ENCODE results near the gene OLIG2. TPM values are rescaled to one million over a fixed set of nuclear protein-coding genes. Genes with fewer than 3 reads are reported as not detected.

OLIG2 gene
- total RNA-seq, 4 donors from 2014 or later: not detected

GRCh38 chr21:33075128-33075527, 49.4 kb downstream of the OLIG2 start:
- no peak for ATAC-seq (ENCODE audit: low FRiP score)
- no peak for TF ChIP-seq CTCF (IDR thresholded peaks at IDR 0.05)
- DNase-seq (ENCODE audit: low spot score): no peak

GRCh38 chr21:33075596-33076195, 50.0 kb downstream of the OLIG2 start:
- DNase-seq (ENCODE audit: low spot score) (no peak), ATAC-seq (ENCODE audit: low FRiP score) (peak; percentile 13)
- no peak for TF ChIP-seq CTCF (IDR thresholded peaks at IDR 0.05)

GRCh38 chr21:33076600-33077329, 51.0 kb downstream of the OLIG2 start:
- no peak for TF ChIP-seq CTCF (IDR thresholded peaks at IDR 0.05)

More at GRCh38 chr21:33076600-33077329, 51.0 kb downstream of the OLIG2 start:
- no peak for ATAC-seq (ENCODE audit: low FRiP score)
- DNase-seq (ENCODE audit: low spot score): no peak

Other genes starting within 250 kb of the OLIG2 start
- not detected for gene OLIG1, start 44.2 kb downstream of the OLIG2 start, total RNA-seq
- gene IFNAR2, start 204.0 kb downstream of the OLIG2 start, total RNA-seq: 10 to 100 TPM; 13.5 to 32.9 (median 26.2) TPM
- 10 to 100 TPM; 33.5 to 58.3 (median 39.1) TPM for gene IL10RB, start 240.4 kb downstream of the OLIG2 start, total RNA-seq